Prostate gland (tissue), 2 donors: Measurements from ENCODE around the gene PNMA5. TPM values are rescaled to one million over a fixed set of nuclear protein-coding genes. Genes with fewer than 3 reads are reported as not detected.

Experiments used
- DNase-seq: peaks from one replicate; pipeline ENCODE4 v3.0.0-alpha.2; 2019; ENCODE audit warnings: low spot score
- H3K27ac ChIP-seq, 2 donors: fragments of 200-600 bp; sonication (generic); 2 replicates each; pipeline ENCODE4 v1.5.1; 2017 to 2019
- H3K27me3 ChIP-seq: fragments of 200-600 bp; sonication (generic); replicated peaks from 2 replicates; pipeline ENCODE4 v1.5.1; 2019; ENCODE audit not compliant: insufficient read depth
- H3K36me3 ChIP-seq, 2 donors: fragments of 200-600 bp; sonication (generic); 1 replicate in 1 of 2; 2 replicates in 1 of 2; pipeline versions ENCODE4 v1.5.1 to v1.8.1; 2017 to 2019
- H3K4me1 ChIP-seq: fragments of 200-600 bp; sonication (generic); replicated peaks from 2 replicates; pipeline ENCODE4 v1.5.1; 2019
- H3K4me3 ChIP-seq, 2 donors: fragments of 200-600 bp; sonication (generic); 2 replicates each; pipeline ENCODE4 v1.5.1; 2017 to 2019
- H3K9me3 ChIP-seq: fragments of 200-600 bp; sonication (generic); 2 replicates; pipeline ENCODE4 v1.5.1; 2017
- CTCF ChIP-seq, 4 experiments: fragments of 200-600 bp in 2 of 4; fragments of 450-650 bp in 2 of 4; sonication (generic) in 2 of 4; IDR thresholded peaks; 1 replicate in 3 of 4; 2 replicates in 1 of 4; pipeline ENCODE4 v1.5.1; 2016 to 2019; ENCODE audit warnings: antibody characterized with exemption in 4 of 4, mild to moderate bottlenecking in 2 of 4, moderate library complexity in 2 of 4
- POLR2A ChIP-seq: fragments of 450-650 bp; IDR thresholded peaks from one replicate; pipeline ENCODE4 v1.6.1; 2016; ENCODE audit warnings: antibody characterized with exemption, mild to moderate bottlenecking
- POLR2AphosphoS5 ChIP-seq: sonication (generic); formaldehyde crosslinking; IDR thresholded peaks from one replicate; pipeline ENCODE4 v1.6.1; 2017; ENCODE audit warnings: antibody characterized with exemption
- WGBS: methylation state at CpG from one replicate; pipeline ENCODE4 v1.1.5; 2018; 5-methylcytosine and 5-hydroxymethylcytosine counted together
- intact Hi-C: fragments of 100-400 bp; cut with DNase I; formaldehyde crosslinking; loops from one replicate; pipeline ENCODE4 v1.14.2; 2022
- total RNA-seq, 2 donors: library from RNA; depleted of rRNA; stranded (reverse); fragments of >200 nt; gene quantifications; one replicate each; pipeline ENCODE4 v1.1.0, GENCODE V29; 2016

The PNMA5 gene
- total RNA-seq, 2 donors from 2014 or later = 6.5 TPM; not detected in 1

GRCh38 chrX:152968193-152968592, 25.7 kb downstream of the PNMA5 start:
- no peaks in the 10 kb centered on the region for H3K4me1 ChIP-seq
- intact Hi-C loops = loop anchor here (10.0 kb wide), 1 partner anchor 537 kb away; no protein-coding TSS in a partner anchor
- no peaks in the 10 kb centered on the region for H3K9me3 ChIP-seq
- WGBS = 95% methylated on average over 2 of the region's 2 CpGs
- H3K27me3 ChIP-seq = no peaks in the 10 kb centered on the region
- no peak for TF ChIP-seq POLR2AphosphoS5
- no peak for TF ChIP-seq CTCF (IDR thresholded peaks at IDR 0.05)
- TF ChIP-seq POLR2A = no peak
- no peak overlapping the region for H3K4me3 ChIP-seq
- H3K27ac ChIP-seq = no peak overlapping the region
- H3K36me3 ChIP-seq = no peaks in the 10 kb centered on the region
- no peak for DNase-seq

- Histone ChIP-seq H3K4me3 (no peak overlapping the region), H3K27ac (no peak overlapping the region), H3K27me3 (no peaks in the 10 kb centered on the region), H3K36me3 (no peaks in the 10 kb centered on the region), H3K4me1 (no peaks in the 10 kb centered on the region), H3K9me3 (no peaks in the 10 kb centered on the region)
- 100% methylated on average over 1 of the region's 1 CpG for WGBS
- TF ChIP-seq POLR2AphosphoS5 (no peak), CTCF (IDR thresholded peaks at IDR 0.05) (no peak), POLR2A (no peak)
- intact Hi-C loops = loop anchor here (10.0 kb wide), 1 partner anchor 545 kb away; no protein-coding TSS in a partner anchor
- no peak for DNase-seq
Observed at GRCh38 chrX:152960115-152960514, 33.8 kb downstream of the PNMA5 start.

- no peaks in the 10 kb centered on the region for H3K27me3 ChIP-seq
Observed at GRCh38 chrX:152959626-152960025, 34.3 kb downstream of the PNMA5 start.

GRCh38 chrX:152958524-152959465, 35.1 kb downstream of the PNMA5 start:
- Histone ChIP-seq H3K27me3 (no peaks in the 10 kb centered on the region), H3K4me3 (peak overlapping the region; percentile 5 to 15), H3K27ac (no peak overlapping the region), H3K4me1 (no peaks in the 10 kb centered on the region), H3K9me3 (no peaks in the 10 kb centered on the region), H3K36me3 (no peaks in the 10 kb centered on the region)
- 34% methylated on average over 38 of the region's 53 CpGs for WGBS
- DNase-seq = peak; percentile 67
- intact Hi-C loops = no loop called here
- TF ChIP-seq POLR2A (peak; percentile 25), POLR2AphosphoS5 (peak; percentile 82), CTCF (IDR thresholded peaks at IDR 0.05) (peak; percentile 63 to 95 (median 88))

More at GRCh38 chrX:152959626-152960025, 34.3 kb downstream of the PNMA5 start:
- no peak for TF ChIP-seq POLR2AphosphoS5
- TF ChIP-seq CTCF (IDR thresholded peaks at IDR 0.05) = no peak
- no peak for TF ChIP-seq POLR2A
- WGBS = no CpG with 5 or more reads among the region's 6 CpGs
- H3K27ac ChIP-seq = no peak overlapping the region
- no peaks in the 10 kb centered on the region for H3K4me1 ChIP-seq
- DNase-seq = no peak
- no peaks in the 10 kb centered on the region for H3K9me3 ChIP-seq
- no peak overlapping the region for H3K4me3 ChIP-seq
- intact Hi-C loops = loop anchor here (10.0 kb wide), 1 partner anchor 545 kb away; no protein-coding TSS in a partner anchor
- no peaks in the 10 kb centered on the region for H3K36me3 ChIP-seq
